HepG2 (cell line): ENCODE results near the gene MIGA2. TPM values are rescaled to one million over a fixed set of nuclear protein-coding genes. Genes with fewer than 3 reads are reported as not detected.

Source experiments
- ATAC-seq: fragments of 200-7000 bp; cut with Tn5 transposase; 3 replicates; pipeline ENCODE4 v1.9.1; 2020; ENCODE audit warnings: mild to moderate bottlenecking, moderate library complexity
- BruUV-seq: library from RNA; stranded (reverse); fragments of 400-500 nt; replicated peaks from 2 replicates; lab custom pipeline; 2021; lab: Mats Ljungman, UMichigan
- CTCF ChIA-PET: fragments of 300-600 bp; formaldehyde crosslinking; extraction: SDS; loops from one replicate; lab custom pipeline; 2021; ENCODE audit warnings: low total read pairs, inconsistent platforms, low intra/inter-chr PET ratio; lab: Yijun Ruan, JAX
- POLR2A ChIA-PET: fragments of 350-600 bp; sonication (Branson Sonifier 250); formaldehyde crosslinking; loops from one replicate; lab custom pipeline; 2020; ENCODE audit warnings: antibody characterized with exemption, inconsistent platforms; lab: Yijun Ruan, JAX
- DNase-seq: peaks from one replicate; pipeline ENCODE4 v3.0.0-alpha.2; 2015; ENCODE audit warnings: low spot score
- FAIRE-seq: peaks from 3 replicates; lab custom pipeline; 2011; peaks lifted over from hg19 to GRCh38; lab: Jason Lieb, UNC
- H2AFZ ChIP-seq: one replicate; pipeline ENCODE4 v1.6.1; 2011; ENCODE audit warnings: low read length, inconsistent platforms
- H3K27ac ChIP-seq: fragments of 300-600 bp; 3 replicates; pipeline ENCODE4 v1.8.0; 2011; ENCODE audit warnings: mixed run types, mild to moderate bottlenecking, mixed read lengths, low read length, inconsistent platforms; ENCODE audit not compliant: insufficient read depth; ENCODE audit errors: extremely low read length
- H3K27me3 ChIP-seq, 2 experiments: fragments of 200-600 bp in 1 of 2; 2 replicates in 1 of 2; 3 replicates in 1 of 2; pipeline versions ENCODE4 v1.6.0 to v1.8.0; 2011; ENCODE audit warnings: low read length in 2 of 2, mild to moderate bottlenecking in 2 of 2, moderate library complexity in 2 of 2, inconsistent platforms in 1 of 2; ENCODE audit not compliant: insufficient read depth in 2 of 2, control insufficient read depth in 1 of 2
- H3K36me3 ChIP-seq, 2 experiments: fragments of 200-600 bp in 1 of 2; replicated peaks in 1 of 2; 2 replicates in 1 of 2; 3 replicates in 1 of 2; pipeline versions ENCODE4 v1.5.1 to v1.8.0; 2011; ENCODE audit warnings: low read length in 2 of 2, inconsistent platforms in 1 of 2; ENCODE audit not compliant: insufficient read depth in 2 of 2, control insufficient read depth in 1 of 2
- H3K4me1 ChIP-seq: 2 replicates; pipeline ENCODE4 v1.5.1; 2012; ENCODE audit warnings: low read length, inconsistent platforms; ENCODE audit not compliant: insufficient read depth
- H3K4me2 ChIP-seq: 2 replicates; pipeline ENCODE4 v1.6.0; 2011; ENCODE audit warnings: low read depth, low read length, inconsistent platforms
- H3K4me3 ChIP-seq, 3 experiments: fragments of 200-600 bp in 1 of 3; sonication (generic), shearing (Covaris generic) in 1 of 3; replicated peaks in 1 of 3; 2 replicates each; pipeline ENCODE4 v1.5.1; 2011 to 2016; ENCODE audit warnings: low read length in 3 of 3, inconsistent platforms in 2 of 3, low read depth in 2 of 3, mild to moderate bottlenecking in 2 of 3, control low read depth in 1 of 3, mixed read lengths in 1 of 3; ENCODE audit not compliant: insufficient read depth in 1 of 3
- H3K79me2 ChIP-seq: one replicate; pipeline ENCODE4 v1.6.1; 2011; ENCODE audit warnings: low read length, inconsistent platforms; ENCODE audit not compliant: insufficient read depth
- H3K9ac ChIP-seq: 2 replicates; pipeline ENCODE4 v1.6.0; 2011; ENCODE audit warnings: mild to moderate bottlenecking, low read depth, low read length, inconsistent platforms; ENCODE audit not compliant: insufficient read depth
- H3K9me3 ChIP-seq: 2 replicates; pipeline ENCODE4 v1.5.1; 2012; ENCODE audit warnings: mild to moderate bottlenecking, low read length
- H4K20me1 ChIP-seq: 2 replicates; pipeline ENCODE4 v1.6.0; 2011; ENCODE audit warnings: inconsistent platforms, mild to moderate bottlenecking, low read length, moderate library complexity; ENCODE audit not compliant: insufficient read depth
- AFF4 ChIP-seq: sonication (generic); formaldehyde crosslinking; IDR thresholded peaks from 2 replicates; pipeline ENCODE4 v1.4.0; 2020; ENCODE audit warnings: missing genetic modification reagents
- AGO2 ChIP-seq: fragments of 200-400 bp; formaldehyde crosslinking; optimal IDR thresholded peaks from 2 replicates; pipeline ENCODE3; 2017; ENCODE audit warnings: mild to moderate bottlenecking, low read depth, low read length, moderate library complexity
- ZBTB7A ChIP-seq: sonication (generic); formaldehyde crosslinking; IDR thresholded peaks from 2 replicates; pipeline ENCODE4 v1.8.0; 2022; ENCODE audit warnings: mild to moderate bottlenecking, missing genetic modification reagents
- WGBS: methylation state at CpG from one replicate; pipeline ENCODE4 v1.1.6; 2017; ENCODE audit warnings: low lambda C conversion rate; 5-methylcytosine and 5-hydroxymethylcytosine counted together
- in situ Hi-C: cut with HindIII; loops from 2 replicates; pipeline ENCODE4 v1.10.0; 2017; ENCODE audit warnings: low pct_unique_long_range_greater_than_20kb; ENCODE audit not compliant: extremely low pct_ligation_motif_present
- intact Hi-C: fragments of 100-400 bp; cut with micrococcal nuclease; formaldehyde crosslinking; loops from one replicate; pipeline ENCODE4 v1.10.0; 2022; ENCODE audit not compliant: unreplicated experiment
- polyA plus RNA-seq, 8 experiments: library from polyadenylated mRNA; depleted of rRNA in 3 of 8; stranded (reverse) in 7 of 8; unstranded in 1 of 8; fragments of >200 nt; fragmentation: Illumina TruSeq in 4 of 8; extraction: Trizol in 4 of 8; gene quantifications; 2 replicates each; pipeline versions ENCODE4 v1.2.1 to v1.2.3, GENCODE V29; 2011 to 2016; ENCODE audit warnings: low read depth in 4 of 8, missing spikeins in 1 of 8, mixed read lengths in 1 of 8; ENCODE audit not compliant: insufficient read depth in 1 of 8
- total RNA-seq, 5 experiments: library from RNA; depleted of rRNA; stranded (reverse); fragments of >200 nt; fragmentation: Illumina TruSeq; extraction: Trizol; gene quantifications; 2 replicates each; pipeline ENCODE4 v1.2.3, GENCODE V29; 2016; ENCODE audit warnings: low read depth in 1 of 5

The MIGA2 gene
- total and polyA plus RNA-seq, 2 of the 13 experiments (the other 11 are each of a cell fraction or from before 2014, with no cell fraction given) = 10.8 to 17.1 TPM

DNA sequence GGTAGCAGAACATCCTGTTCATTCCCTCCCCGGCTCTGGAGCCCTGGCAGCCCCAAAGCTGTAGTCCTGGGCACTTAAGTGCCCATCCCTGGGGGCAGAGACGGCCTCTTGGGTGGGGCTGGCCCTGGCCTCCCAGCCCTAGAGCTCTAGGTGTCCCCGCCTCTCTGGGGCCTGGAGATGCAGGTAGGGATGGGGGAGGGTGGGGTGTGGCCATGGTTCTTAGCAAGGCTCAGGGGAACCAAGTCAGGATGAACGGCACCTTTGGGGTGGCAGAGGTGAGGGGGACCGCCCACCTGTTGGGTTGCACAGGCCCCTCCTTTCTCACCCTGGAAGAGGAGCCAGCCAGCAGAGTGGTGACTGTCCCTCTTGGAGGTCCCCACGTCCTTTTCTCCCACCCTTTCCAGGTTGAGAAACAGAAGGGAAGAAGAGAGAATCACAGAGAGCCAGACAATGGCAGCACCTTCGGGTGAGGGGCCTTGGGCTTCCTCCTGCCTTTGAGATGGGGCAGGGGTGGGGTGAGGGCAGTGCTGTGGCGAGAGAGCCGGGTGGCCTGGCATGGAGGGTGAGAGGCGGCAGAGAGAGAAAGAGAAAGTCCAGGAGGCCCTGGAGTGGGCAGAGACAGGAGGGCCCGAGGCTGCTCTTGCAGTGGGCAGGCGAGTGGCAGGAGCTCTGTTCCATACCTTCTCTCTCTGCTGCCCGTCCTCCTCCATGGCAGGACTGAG, 71.8 kb downstream of the MIGA2 start:
- no peaks in the 10 kb centered on the region; a peak in 1 of 5 replicates for H3K27me3 ChIP-seq
- TF ChIP-seq ZBTB7A (no peak), AGO2 (peak; percentile 10), AFF4 (CRISPR knock-in tag) (no peak)
- TF ChIP-seq, all 625 proteins: peak for 1
- no peak overlapping the region for H3K4me3 ChIP-seq
- FAIRE-seq (no peak), ATAC-seq (no peak), DNase-seq (no peak)
- no peak overlapping the region for H3K4me2 ChIP-seq
- no peak overlapping the region for H3K9ac ChIP-seq
- 0 out of 2 replicates have a peak, but pooled peaks cover 5% of the 10 kb centered on the region for H4K20me1 ChIP-seq
- intact Hi-C loops = no loop called here
- peaks cover 32% of the 10 kb centered on the region for H3K4me1 ChIP-seq
- BruUV-seq = no TSS peak
- H3K79me2 ChIP-seq = peaks cover 17% of the 10 kb centered on the region
- ChIA-PET POLR2A (interaction anchor here (0.6 to 1.9 kb wide), 3 partner anchors 31 to 65 kb away, joined by 3 to 7 read pairs (median 5); no protein-coding TSS in a partner anchor), CTCF (no interaction called here)
- no peak overlapping the region for H3K27ac ChIP-seq
- H3K9me3 ChIP-seq = no peaks in the 10 kb centered on the region
- WGBS = 90% methylated on average over 8 of the region's 13 CpGs
- in situ Hi-C loops = no loop called here
- H3K36me3 ChIP-seq = peaks cover 0 to 4% of the 10 kb centered on the region in 2 experiments; a peak in 1 of 5 replicates
- H2AFZ ChIP-seq = no peak overlapping the region
